ENCODE results near the gene PRICKLE2.

Gene PRICKLE2

GRCh38 chr3:64046592-64046991, 178.7 kb downstream of the PRICKLE2 start:
- no peak for DNase-seq (ENCODE audit: low read depth in 2 of 2)

- DNase-seq (ENCODE audit: low read depth in 2 of 2): no peak
These were observed 182.3 kb downstream of the PRICKLE2 start for GRCh38 chr3:64042952-64043351.
